ENCODE measurements around the gene ZNF550.

The ZNF550 gene

GRCh38 chr19:57559404-57560025, at the start of gene ZNF550:
Gene ZNF550, minus strand, starts transcription at chr19:57559863. Its CDS starts 181 bp downstream, at chr19:57559682.
- DNase-seq (ENCODE audit: low read depth, low spot score), result peak; percentile 76

- no peak for DNase-seq (ENCODE audit: low read depth, low spot score)
These were observed 47.3 kb upstream of the ZNF550 start for GRCh38 chr19:57606931-57607330.

GRCh38 chr19:57599761-57600383, 40.2 kb upstream of the ZNF550 start, which contains the start of gene ZNF530:
Gene ZNF530, plus strand, starts transcription at chr19:57599885. Its CDS starts 4,461 bp downstream, at chr19:57604346.
- DNase-seq (ENCODE audit: low read depth, low spot score), result peak; percentile 67

- no peak for DNase-seq (ENCODE audit: low read depth, low spot score)
These were observed 39.7 kb upstream of the ZNF550 start for GRCh38 chr19:57599377-57599760.

- DNase-seq (ENCODE audit: low read depth, low spot score), result no peak
These were observed 27.9 kb upstream of the ZNF550 start for GRCh38 chr19:57587529-57587928.

GRCh38 chr19:57583521-57584416, 24.1 kb upstream of the ZNF550 start, which contains the start of gene ZIK1:
Gene ZIK1, plus strand, starts transcription at chr19:57584145. Its CDS starts 212 bp downstream, at chr19:57584357.
- peak; percentile 72 for DNase-seq (ENCODE audit: low read depth, low spot score)

GRCh38 chr19:57583104-57583520, 23.4 kb upstream of the ZNF550 start:
- no peak for DNase-seq (ENCODE audit: low read depth, low spot score)

GRCh38 chr19:57578487-57579205, 19.0 kb upstream of the ZNF550 start, which contains the start of gene ZNF416:
Gene ZNF416, minus strand, starts transcription at chr19:57578911. Its CDS starts 207 bp downstream, at chr19:57578704.
- DNase-seq (ENCODE audit: low read depth, low spot score), result peak; percentile 93

GRCh38 chr19:57576661-57577060, 17.0 kb upstream of the ZNF550 start:
- DNase-seq (ENCODE audit: low read depth, low spot score), result no peak

GRCh38 chr19:57572415-57572947, 12.8 kb upstream of the ZNF550 start:
- DNase-seq (ENCODE audit: low read depth, low spot score), result no peak

- DNase-seq (ENCODE audit: low read depth, low spot score), result no peak
These were observed 11.0 kb upstream of the ZNF550 start for GRCh38 chr19:57570707-57571106.

- DNase-seq (ENCODE audit: low read depth, low spot score), result no peak
These were observed 7.0 kb upstream of the ZNF550 start for GRCh38 chr19:57566396-57567265.

- DNase-seq (ENCODE audit: low read depth, low spot score), result no peak
These were observed 3.9 kb upstream of the ZNF550 start for GRCh38 chr19:57563547-57563946.

GRCh38 chr19:57560049-57560491, 407 bp upstream of the ZNF550 start:
- DNase-seq (ENCODE audit: low read depth, low spot score), result no peak

- no peak for DNase-seq (ENCODE audit: low read depth, low spot score)
These were observed 657 bp downstream of the ZNF550 start for GRCh38 chr19:57559008-57559403.

- DNase-seq (ENCODE audit: low read depth, low spot score), result no peak
These were observed 1.1 kb downstream of the ZNF550 start for GRCh38 chr19:57558525-57558924.

GRCh38 chr19:57557659-57558058, 2.0 kb downstream of the ZNF550 start:
- DNase-seq (ENCODE audit: low read depth, low spot score), result no peak

- DNase-seq (ENCODE audit: low read depth, low spot score), result no peak
These were observed 7.2 kb downstream of the ZNF550 start for GRCh38 chr19:57552432-57552831.

GRCh38 chr19:57546513-57546912, 13.2 kb downstream of the ZNF550 start:
- no peak for DNase-seq (ENCODE audit: low read depth, low spot score)

GRCh38 chr19:57537953-57538547, 21.6 kb downstream of the ZNF550 start:
- DNase-seq (ENCODE audit: low read depth, low spot score), result no peak

All from activated CD4-positive, CD25-positive, alpha-beta regulatory T cell treated with anti-CD3 and anti-CD28 coated beads, Interleukin-2, amount 50 U/mL, for 16 hours (primary cell).